HG03558 (cell line): Measurements from ENCODE around the gene CXCL14.

Experiments
- ATAC-seq: cut with Tn5 transposase; IDR thresholded peaks from one replicate; pipeline ENCODE4 v1.9.1; 2021; ENCODE audit warnings: moderate number of reproducible peaks; ENCODE audit not compliant: unreplicated experiment; ENCODE audit errors: extremely low read depth

Gene CXCL14

GRCh38 chr5:135578685-135579341 is at the start of gene CXCL14:
TSS of gene CXCL14 (minus strand) at chr5:135578991. CDS start at chr5:135578778, 213 bp downstream.
- no peak for ATAC-seq

GRCh38 chr5:135626636-135627035 is 47.8 kb upstream of the CXCL14 start:
- ATAC-seq, result no peak

- no peak for ATAC-seq
Observed at GRCh38 chr5:135625961-135626360, 47.2 kb upstream of the CXCL14 start.

- ATAC-seq, result no peak
Observed at GRCh38 chr5:135625486-135625885, 46.7 kb upstream of the CXCL14 start.

GRCh38 chr5:135625061-135625460 is 46.3 kb upstream of the CXCL14 start:
- ATAC-seq, result no peak

- no peak for ATAC-seq
Observed at GRCh38 chr5:135623186-135623715, 44.5 kb upstream of the CXCL14 start.

- no peak for ATAC-seq
Observed at GRCh38 chr5:135615581-135616260, 36.9 kb upstream of the CXCL14 start.

- no peak for ATAC-seq
Observed at GRCh38 chr5:135615171-135615570, 36.4 kb upstream of the CXCL14 start.

- ATAC-seq, result no peak
Observed at GRCh38 chr5:135609981-135610380, 31.2 kb upstream of the CXCL14 start.

- no peak for ATAC-seq
Observed at GRCh38 chr5:135608761-135609443, 30.1 kb upstream of the CXCL14 start.

- no peak for ATAC-seq
Observed at GRCh38 chr5:135608361-135608760, 29.6 kb upstream of the CXCL14 start.

- no peak for ATAC-seq
Observed at GRCh38 chr5:135606431-135606830, 27.6 kb upstream of the CXCL14 start.

- ATAC-seq, result no peak
Observed at GRCh38 chr5:135605221-135605620, 26.4 kb upstream of the CXCL14 start.

GRCh38 chr5:135604056-135604455 is 25.3 kb upstream of the CXCL14 start:
- no peak for ATAC-seq

- no peak for ATAC-seq
Observed at GRCh38 chr5:135602882-135603721, 24.3 kb upstream of the CXCL14 start.

GRCh38 chr5:135601466-135601865 is 22.7 kb upstream of the CXCL14 start:
- no peak for ATAC-seq

GRCh38 chr5:135600971-135601381 is 22.2 kb upstream of the CXCL14 start:
- no peak for ATAC-seq

GRCh38 chr5:135600152-135600570 is 21.4 kb upstream of the CXCL14 start:
- ATAC-seq, result no peak

- no peak for ATAC-seq
Observed at GRCh38 chr5:135599421-135600151, 20.8 kb upstream of the CXCL14 start.
